WI38 (cell line): ENCODE measurements around the gene CREB5.

Experiments
- H3K4me3 ChIP-seq: 2 replicates; pipeline ENCODE4 v1.5.1; 2011; ENCODE audit warnings: low read depth, mild to moderate bottlenecking, control low read depth, low read length
- TF ChIP-seq, protein P1 (sequence below): IDR thresholded peaks from 2 replicates; pipeline ENCODE4 v1.5.1; 2012; ENCODE audit warnings: low read depth, mild to moderate bottlenecking, control low read depth, low read length

Gene CREB5

GRCh38 chr7:28466885-28467284 is 54.6 kb downstream of the CREB5 start:
- TF ChIP-seq, protein P1, sequence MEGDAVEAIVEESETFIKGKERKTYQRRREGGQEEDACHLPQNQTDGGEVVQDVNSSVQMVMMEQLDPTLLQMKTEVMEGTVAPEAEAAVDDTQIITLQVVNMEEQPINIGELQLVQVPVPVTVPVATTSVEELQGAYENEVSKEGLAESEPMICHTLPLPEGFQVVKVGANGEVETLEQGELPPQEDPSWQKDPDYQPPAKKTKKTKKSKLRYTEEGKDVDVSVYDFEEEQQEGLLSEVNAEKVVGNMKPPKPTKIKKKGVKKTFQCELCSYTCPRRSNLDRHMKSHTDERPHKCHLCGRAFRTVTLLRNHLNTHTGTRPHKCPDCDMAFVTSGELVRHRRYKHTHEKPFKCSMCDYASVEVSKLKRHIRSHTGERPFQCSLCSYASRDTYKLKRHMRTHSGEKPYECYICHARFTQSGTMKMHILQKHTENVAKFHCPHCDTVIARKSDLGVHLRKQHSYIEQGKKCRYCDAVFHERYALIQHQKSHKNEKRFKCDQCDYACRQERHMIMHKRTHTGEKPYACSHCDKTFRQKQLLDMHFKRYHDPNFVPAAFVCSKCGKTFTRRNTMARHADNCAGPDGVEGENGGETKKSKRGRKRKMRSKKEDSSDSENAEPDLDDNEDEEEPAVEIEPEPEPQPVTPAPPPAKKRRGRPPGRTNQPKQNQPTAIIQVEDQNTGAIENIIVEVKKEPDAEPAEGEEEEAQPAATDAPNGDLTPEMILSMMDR = no peak

GRCh38 chr7:28469562-28469961 is 57.2 kb downstream of the CREB5 start:
- no peak overlapping the region for H3K4me3 ChIP-seq
- TF ChIP-seq, protein P1 = no peak

More at GRCh38 chr7:28466885-28467284, 54.6 kb downstream of the CREB5 start:
- no peak overlapping the region for H3K4me3 ChIP-seq

DNA sequence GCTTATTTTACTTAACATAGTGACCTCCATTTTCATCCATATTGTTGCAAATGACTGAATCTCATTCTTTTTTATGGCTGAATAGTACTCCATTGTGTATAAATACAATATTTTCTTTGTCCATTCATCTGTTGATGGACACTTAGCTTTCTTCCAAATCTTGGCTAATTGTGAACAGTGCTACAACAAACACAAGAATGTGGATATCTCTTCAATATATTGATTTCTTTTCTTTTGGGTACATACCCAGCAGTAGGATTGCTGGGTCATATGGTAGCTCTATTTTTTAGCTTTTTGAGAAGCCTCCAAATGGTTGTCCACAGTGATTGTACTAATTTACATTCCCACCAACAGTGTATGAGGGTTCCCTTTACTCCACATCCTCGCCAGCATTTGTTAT is 58.0 kb downstream of the CREB5 start:
- no peak overlapping the region for H3K4me3 ChIP-seq

DNA sequence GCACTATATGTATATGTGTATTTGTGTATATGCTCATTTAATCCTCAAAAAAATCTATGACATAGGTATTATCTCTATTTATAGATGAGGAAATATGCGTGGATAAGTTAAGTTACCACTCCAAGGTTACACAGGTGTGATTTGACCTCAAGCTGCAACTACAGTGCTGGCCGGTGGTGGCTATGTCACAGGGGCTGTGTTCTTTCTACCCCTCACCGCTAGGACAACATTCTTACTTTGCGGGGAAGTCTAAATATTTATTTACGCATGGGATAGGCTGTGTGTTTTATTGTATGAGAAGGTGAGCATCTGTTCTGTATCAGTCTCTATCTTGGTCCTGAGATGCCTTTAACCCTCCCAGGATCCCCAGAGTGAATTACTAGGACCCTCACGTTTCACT is 60.0 kb downstream of the CREB5 start:
- no peak overlapping the region for H3K4me3 ChIP-seq
- TF ChIP-seq, protein P1 = no peak

More for the DNA sequence above, 58.0 kb downstream of the CREB5 start:
- TF ChIP-seq, protein P1 = no peak

GRCh38 chr7:28473571-28474281 is 61.4 kb downstream of the CREB5 start:
- TF ChIP-seq, protein P1 = no peak
- no peak overlapping the region for H3K4me3 ChIP-seq

- no peak overlapping the region for H3K4me3 ChIP-seq
- TF ChIP-seq, protein P1 = no peak
Observed at GRCh38 chr7:28474282-28474638, 61.9 kb downstream of the CREB5 start.

GRCh38 chr7:28474640-28475039 is 62.3 kb downstream of the CREB5 start:
- no peak overlapping the region for H3K4me3 ChIP-seq
- TF ChIP-seq, protein P1 = no peak
